Ectodermal cell (in vitro differentiated cells): ENCODE results near the gene ALOXE3.

Experiments
- H3K27ac ChIP-seq: 2 replicates; pipeline ENCODE4 v1.7.0; 2013; ENCODE audit warnings: mild to moderate bottlenecking, low read depth, low read length; ENCODE audit not compliant: insufficient read depth, poor library complexity, severe bottlenecking
- H3K27me3 ChIP-seq: 2 replicates; pipeline ENCODE4 v1.7.0; 2013; ENCODE audit warnings: mild to moderate bottlenecking, low read length; ENCODE audit not compliant: insufficient read depth, control insufficient read depth, poor library complexity, severe bottlenecking
- H3K36me3 ChIP-seq: one replicate; pipeline ENCODE4 v1.7.0; 2013; ENCODE audit warnings: low read length; ENCODE audit not compliant: control insufficient read depth, insufficient read depth
- H3K4me1 ChIP-seq: one replicate; pipeline ENCODE4 v1.7.0; 2013; ENCODE audit warnings: low read length; ENCODE audit not compliant: control insufficient read depth, insufficient read depth
- H3K4me3 ChIP-seq: 2 replicates; pipeline ENCODE4 v1.7.0; 2013; ENCODE audit warnings: low read depth, low read length, control low read depth; ENCODE audit not compliant: insufficient read depth
- H3K9me3 ChIP-seq: 2 replicates; pipeline ENCODE4 v1.7.0; 2013; ENCODE audit warnings: mild to moderate bottlenecking, low read length, moderate library complexity; ENCODE audit not compliant: control insufficient read depth
- WGBS, 2 experiments: methylation state at CpG; one replicate each; pipeline ENCODE4 v1.1.7; 2013; ENCODE audit warnings: missing lambda C conversion rate in 2 of 2; 5-methylcytosine and 5-hydroxymethylcytosine counted together

The ALOXE3 gene

GRCh38 chr17:8095361-8095760 lies 23.0 kb downstream of the ALOXE3 start:
- Histone ChIP-seq H3K27me3 (peaks cover 8% of the 10 kb centered on the region), H3K4me3 (no peak overlapping the region), H3K9me3 (no peaks in the 10 kb centered on the region), H3K27ac (no peak overlapping the region), H3K36me3 (no peaks in the 10 kb centered on the region), H3K4me1 (no peaks in the 10 kb centered on the region)
- WGBS, 2 experiments, result 74 to 87% methylated on average over 6 of the region's 6 CpGs

GRCh38 chr17:8091033-8091687 lies 27.2 kb downstream of the ALOXE3 start:
- Histone ChIP-seq H3K36me3 (no peaks in the 10 kb centered on the region), H3K9me3 (no peaks in the 10 kb centered on the region), H3K4me1 (no peaks in the 10 kb centered on the region), H3K27me3 (peaks cover 6% of the 10 kb centered on the region), H3K4me3 (no peak overlapping the region), H3K27ac (no peak overlapping the region)
- WGBS, 2 experiments, result 71 to 73% methylated on average over 9 of the region's 9 CpGs

GRCh38 chr17:8089728-8090127 lies 28.6 kb downstream of the ALOXE3 start:
- H3K27me3 ChIP-seq, result no peaks in the 10 kb centered on the region
- H3K9me3 ChIP-seq, result no peaks in the 10 kb centered on the region
- H3K27ac ChIP-seq, result no peak overlapping the region
- WGBS, 2 experiments, result 50 to 51% methylated on average over 6 of the region's 6 CpGs
- H3K4me3 ChIP-seq, result no peak overlapping the region
- H3K36me3 ChIP-seq, result no peaks in the 10 kb centered on the region
- no peaks in the 10 kb centered on the region for H3K4me1 ChIP-seq

GRCh38 chr17:8087952-8088230 lies 30.4 kb downstream of the ALOXE3 start:
- H3K36me3 ChIP-seq, result no peaks in the 10 kb centered on the region
- H3K27ac ChIP-seq, result no peak overlapping the region
- no peaks in the 10 kb centered on the region for H3K4me1 ChIP-seq
- H3K27me3 ChIP-seq, result peaks cover under 1% of the 10 kb centered on the region
- no peak overlapping the region for H3K4me3 ChIP-seq
- no peaks in the 10 kb centered on the region for H3K9me3 ChIP-seq
- 71 to 84% methylated on average over 5 of the region's 5 CpGs for WGBS, 2 experiments

GRCh38 chr17:8087075-8087951 lies 31.0 kb downstream of the ALOXE3 start, which contains the start of gene ALOX12B:
TSS of gene ALOX12B (minus strand) at chr17:8087716. CDS start at chr17:8087442, 274 bp downstream.
- no peaks in the 10 kb centered on the region for H3K9me3 ChIP-seq
- WGBS, 2 experiments, result 89 to 92% methylated on average over 20 of the region's 20 CpGs
- H3K4me1 ChIP-seq, result no peaks in the 10 kb centered on the region
- no peak within 1 kb of the TSS for H3K27ac ChIP-seq
- H3K4me3 ChIP-seq, result no peak within 1 kb of the TSS
- H3K36me3 ChIP-seq, result no peaks in the 10 kb centered on the region
- peaks cover 5% of the 10 kb centered on the region for H3K27me3 ChIP-seq

GRCh38 chr17:8084250-8084649 lies 34.1 kb downstream of the ALOXE3 start:
- no peaks in the 10 kb centered on the region for H3K9me3 ChIP-seq
- no peaks in the 10 kb centered on the region for H3K36me3 ChIP-seq
- H3K4me1 ChIP-seq, result no peaks in the 10 kb centered on the region
- H3K4me3 ChIP-seq, result no peak overlapping the region
- WGBS, 2 experiments, result 90% methylated on average over 6 of the region's 6 CpGs
- H3K27ac ChIP-seq, result no peak overlapping the region
- peaks cover 34% of the 10 kb centered on the region for H3K27me3 ChIP-seq

- no peak overlapping the region for H3K4me3 ChIP-seq
- 95 to 98% methylated on average over 10 of the region's 10 CpGs for WGBS, 2 experiments
- no peaks in the 10 kb centered on the region for H3K4me1 ChIP-seq
- H3K9me3 ChIP-seq, result no peaks in the 10 kb centered on the region
- no peak overlapping the region for H3K27ac ChIP-seq
- peaks cover 52% of the 10 kb centered on the region for H3K27me3 ChIP-seq
- H3K36me3 ChIP-seq, result no peaks in the 10 kb centered on the region
Measured at GRCh38 chr17:8082292-8082691, 36.0 kb downstream of the ALOXE3 start.

- Histone ChIP-seq H3K27me3 (peaks cover 56% of the 10 kb centered on the region), H3K27ac (no peak overlapping the region), H3K4me3 (no peak overlapping the region), H3K9me3 (no peaks in the 10 kb centered on the region), H3K36me3 (no peaks in the 10 kb centered on the region), H3K4me1 (no peaks in the 10 kb centered on the region)
- WGBS, 2 experiments, result 93 to 94% methylated on average over 2 to 3 of the region's 3 CpGs
Measured at GRCh38 chr17:8081876-8082275, 36.4 kb downstream of the ALOXE3 start.

- H3K9me3 ChIP-seq, result no peaks in the 10 kb centered on the region
- 67 to 74% methylated on average over 17 of the region's 17 CpGs for WGBS, 2 experiments
- no peak overlapping the region for H3K4me3 ChIP-seq
- H3K4me1 ChIP-seq, result no peaks in the 10 kb centered on the region
- H3K27me3 ChIP-seq, result peaks cover 67% of the 10 kb centered on the region
- no peaks in the 10 kb centered on the region for H3K36me3 ChIP-seq
- no peak overlapping the region for H3K27ac ChIP-seq
Measured at GRCh38 chr17:8080799-8081219, 37.5 kb downstream of the ALOXE3 start.

GRCh38 chr17:8080208-8080798 lies 38.0 kb downstream of the ALOXE3 start:
- Histone ChIP-seq H3K27me3 (peaks cover 72% of the 10 kb centered on the region), H3K4me3 (peak overlapping the region; percentile 51), H3K36me3 (no peaks in the 10 kb centered on the region), H3K9me3 (no peaks in the 10 kb centered on the region), H3K27ac (no peak overlapping the region), H3K4me1 (no peaks in the 10 kb centered on the region)
- 40 to 41% methylated on average over 25 of the region's 25 CpGs for WGBS, 2 experiments
